Coronary artery (tissue), 2 donors: ENCODE results near the gene TNS1.

Experiments used
- DNase-seq: peaks from one replicate; pipeline ENCODE4 v3.0.0-alpha.2; 2017; ENCODE audit warnings: low spot score
- H3K27ac ChIP-seq, 2 donors: fragments of 200-600 bp; sonication (generic); one replicate each; pipeline ENCODE4 v1.5.1; 2016 to 2019
- H3K4me3 ChIP-seq: fragments of 200-600 bp; sonication (generic); 2 replicates; pipeline ENCODE4 v1.5.1; 2016; ENCODE audit warnings: mild to moderate bottlenecking, moderate library complexity
- TF ChIP-seq, protein P1 (sequence below): fragments of 200-600 bp; sonication (generic); IDR thresholded peaks from one replicate; pipeline ENCODE4 v1.5.1; 2019; ENCODE audit warnings: antibody characterized with exemption

The TNS1 gene

GRCh38 chr2:217993138-217993537 lies 9.7 kb downstream of the TNS1 start:
- Histone ChIP-seq H3K4me3 (no peak overlapping the region), H3K27ac (peak overlapping the region; percentile 15 to 91)
- TF ChIP-seq, protein P1, sequence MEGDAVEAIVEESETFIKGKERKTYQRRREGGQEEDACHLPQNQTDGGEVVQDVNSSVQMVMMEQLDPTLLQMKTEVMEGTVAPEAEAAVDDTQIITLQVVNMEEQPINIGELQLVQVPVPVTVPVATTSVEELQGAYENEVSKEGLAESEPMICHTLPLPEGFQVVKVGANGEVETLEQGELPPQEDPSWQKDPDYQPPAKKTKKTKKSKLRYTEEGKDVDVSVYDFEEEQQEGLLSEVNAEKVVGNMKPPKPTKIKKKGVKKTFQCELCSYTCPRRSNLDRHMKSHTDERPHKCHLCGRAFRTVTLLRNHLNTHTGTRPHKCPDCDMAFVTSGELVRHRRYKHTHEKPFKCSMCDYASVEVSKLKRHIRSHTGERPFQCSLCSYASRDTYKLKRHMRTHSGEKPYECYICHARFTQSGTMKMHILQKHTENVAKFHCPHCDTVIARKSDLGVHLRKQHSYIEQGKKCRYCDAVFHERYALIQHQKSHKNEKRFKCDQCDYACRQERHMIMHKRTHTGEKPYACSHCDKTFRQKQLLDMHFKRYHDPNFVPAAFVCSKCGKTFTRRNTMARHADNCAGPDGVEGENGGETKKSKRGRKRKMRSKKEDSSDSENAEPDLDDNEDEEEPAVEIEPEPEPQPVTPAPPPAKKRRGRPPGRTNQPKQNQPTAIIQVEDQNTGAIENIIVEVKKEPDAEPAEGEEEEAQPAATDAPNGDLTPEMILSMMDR = no peak
- DNase-seq = no peak

GRCh38 chr2:217992061-217992460 lies 10.7 kb downstream of the TNS1 start:
- Histone ChIP-seq H3K27ac (no peak overlapping the region), H3K4me3 (no peak overlapping the region)
- DNase-seq = no peak
- TF ChIP-seq, protein P1 = no peak

DNA sequence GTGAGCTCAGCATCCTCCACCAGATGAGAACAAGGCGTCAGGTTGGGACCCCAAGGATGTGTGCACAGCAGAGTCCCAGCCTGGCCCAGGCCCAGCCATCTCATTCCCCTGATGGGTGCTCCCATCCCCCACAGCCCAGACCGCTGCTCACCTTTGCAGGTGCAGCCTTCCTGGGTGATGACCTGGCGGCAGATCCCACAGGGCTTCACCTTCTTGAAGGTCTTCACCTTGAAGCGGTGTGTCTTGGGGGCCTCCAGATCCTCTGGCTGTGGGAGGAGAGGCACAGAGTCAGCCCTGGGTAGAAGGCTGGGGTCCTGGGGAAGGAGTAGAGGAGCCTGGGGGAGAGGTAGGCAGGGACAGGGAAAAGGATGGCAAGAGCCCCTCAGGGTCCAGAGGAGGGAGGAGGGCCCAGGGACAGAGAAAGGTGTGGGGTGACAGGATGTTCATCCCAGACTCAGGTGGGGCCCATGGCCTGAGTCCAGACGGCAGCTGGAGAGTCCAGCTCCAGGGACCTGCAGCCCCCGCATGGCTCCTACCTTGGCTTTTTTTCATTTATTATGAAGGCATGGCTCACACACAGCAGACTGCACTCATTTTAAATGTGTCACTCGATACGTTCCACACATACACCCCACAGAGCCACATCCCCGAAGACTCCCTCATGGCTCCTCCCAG lies 11.9 kb downstream of the TNS1 start:
- TF ChIP-seq, protein P1 = no peak
- Histone ChIP-seq H3K4me3 (no peak overlapping the region), H3K27ac (no peak overlapping the region)
- DNase-seq = no peak

- Histone ChIP-seq H3K27ac (no peak overlapping the region), H3K4me3 (no peak overlapping the region)
- TF ChIP-seq, protein P1 = no peak
- no peak for DNase-seq
Observed at GRCh38 chr2:217990389-217990788, 12.4 kb downstream of the TNS1 start.

DNA sequence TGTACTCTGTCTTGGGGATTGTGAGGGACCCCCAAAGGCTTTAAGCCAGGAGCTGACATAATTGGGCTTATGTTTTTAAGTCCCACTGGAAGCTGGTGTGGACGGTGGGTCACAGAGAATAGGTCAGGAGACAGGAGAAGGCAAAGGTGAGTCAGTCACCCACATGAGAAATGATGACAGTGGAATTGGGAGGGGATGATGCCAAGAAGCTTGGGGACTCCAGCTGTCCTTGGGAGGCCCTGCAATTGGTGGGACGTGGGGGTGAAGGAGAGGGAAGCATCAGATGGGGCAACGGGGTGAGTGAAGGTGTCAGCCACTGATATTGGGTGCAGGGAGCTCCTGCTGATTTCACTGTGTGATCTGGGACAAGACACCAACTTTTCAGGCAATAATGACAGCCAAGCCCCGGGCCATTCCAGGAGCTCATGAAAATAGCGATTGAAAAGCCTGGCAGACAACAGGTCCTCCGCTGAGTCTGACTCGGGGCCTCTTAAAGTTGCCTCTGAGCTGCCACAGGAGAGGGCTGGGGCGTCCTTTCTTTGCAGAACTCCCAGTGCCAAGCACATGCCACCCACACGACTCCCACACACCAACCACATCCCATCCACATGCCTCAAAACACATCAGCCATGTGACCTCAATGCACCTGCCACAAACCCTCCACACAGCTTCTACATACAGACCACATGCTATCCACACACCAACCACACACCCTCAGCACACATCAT lies 13.4 kb downstream of the TNS1 start:
- Histone ChIP-seq H3K4me3 (no peak overlapping the region), H3K27ac (peak overlapping the region in 1 of 2 donors; percentile 79)

GRCh38 chr2:217988840-217989204 lies 14.0 kb downstream of the TNS1 start:
- Histone ChIP-seq H3K27ac (peak overlapping the region in 1 of 2 donors; percentile 79), H3K4me3 (peak overlapping the region; percentile 56)
- no peak for DNase-seq
- TF ChIP-seq, protein P1 = no peak

More for the DNA sequence above, 13.4 kb downstream of the TNS1 start:
- DNase-seq = no peak
- TF ChIP-seq, protein P1 = no peak
